Colonic mucosa (tissue), 4 donors: ENCODE results near the gene MT1E. TPM values are rescaled to one million over a fixed set of nuclear protein-coding genes. Genes with fewer than 3 reads are reported as not detected.

Experiments used
- DNase-seq: peaks from one replicate; pipeline ENCODE4 v3.0.0-alpha.2; 2020
- H3K27ac ChIP-seq: fragments of 200-600 bp; one replicate; pipeline ENCODE4 v1.8.0; 2021
- H3K27me3 ChIP-seq: fragments of 200-600 bp; one replicate; pipeline ENCODE4 v1.8.0; 2021
- H3K36me3 ChIP-seq: fragments of 200-600 bp; one replicate; pipeline ENCODE4 v1.8.0; 2021
- H3K4me1 ChIP-seq: fragments of 200-600 bp; one replicate; pipeline ENCODE4 v1.8.0; 2021; ENCODE audit warnings: mild to moderate bottlenecking
- H3K4me3 ChIP-seq: fragments of 200-600 bp; one replicate; pipeline ENCODE4 v1.8.0; 2021
- H3K9ac ChIP-seq, 2 donors: one replicate each; pipeline ENCODE4 v1.7.0; 2013; ENCODE audit warnings: control low read depth in 2 of 2, low read depth in 2 of 2, low read length in 2 of 2
- H3K9me3 ChIP-seq: fragments of 200-600 bp; one replicate; pipeline ENCODE4 v1.8.0; 2021
- CTCF ChIP-seq: fragments of 200-600 bp; IDR thresholded peaks from one replicate; pipeline ENCODE4 v1.8.0; 2022; ENCODE audit warnings: antibody characterized with exemption, mild to moderate bottlenecking
- intact Hi-C: fragments of 100-400 bp; cut with DNase I; formaldehyde crosslinking; loops from one replicate; pipeline ENCODE4 v1.14.1; 2022
- total RNA-seq, 2 donors: library from RNA; stranded (reverse); fragmentation: NEBNext Ultra II Directional in 1 of 2; extraction: Animal tissue kit (Norgen Biotek cat#: 25700) in 1 of 2; gene quantifications; one replicate each; pipeline ENCODE4 v1.2.1, GENCODE V29; 2021
- donor health status: healthy.
- donor health status: DM: no; HTN: no; CAD: no.
- donor health status: DM: no; HTN: no; CAD: no.

MT1E gene
- total RNA-seq, 2 donors from 2014 or later = 251 to 359 TPM

GRCh38 chr16:56645311-56645710 is 19.7 kb downstream of the MT1E start:
- Histone ChIP-seq H3K9ac (no peak overlapping the region), H3K4me3 (no peak overlapping the region), H3K27ac (no peak overlapping the region), H3K36me3 (no peaks in the 10 kb centered on the region), H3K4me1 (no peaks in the 10 kb centered on the region), H3K27me3 (no peaks in the 10 kb centered on the region), H3K9me3 (no peaks in the 10 kb centered on the region)
- no peak for TF ChIP-seq CTCF
- intact Hi-C loops = no loop called here
- no peak for DNase-seq

GRCh38 chr16:56645838-56646237 is 20.3 kb downstream of the MT1E start:
- Histone ChIP-seq H3K9me3 (no peaks in the 10 kb centered on the region), H3K9ac (no peak overlapping the region), H3K4me3 (no peak overlapping the region), H3K4me1 (no peaks in the 10 kb centered on the region), H3K36me3 (no peaks in the 10 kb centered on the region), H3K27me3 (no peaks in the 10 kb centered on the region), H3K27ac (no peak overlapping the region)
- intact Hi-C loops = no loop called here
- TF ChIP-seq CTCF = no peak
- no peak for DNase-seq

GRCh38 chr16:56647641-56648431 is 22.3 kb downstream of the MT1E start:
- peak overlapping the region in 1 of 2 donors; percentile 28 for H3K9ac ChIP-seq
- H3K27me3 ChIP-seq = no peaks in the 10 kb centered on the region
- intact Hi-C loops = no loop called here
- no peaks in the 10 kb centered on the region for H3K4me1 ChIP-seq
- H3K9me3 ChIP-seq = no peaks in the 10 kb centered on the region
- no peaks in the 10 kb centered on the region for H3K36me3 ChIP-seq
- no peak for TF ChIP-seq CTCF
- no peak overlapping the region for H3K27ac ChIP-seq
- no peak overlapping the region for H3K4me3 ChIP-seq
- peak; percentile 77 for DNase-seq

- Histone ChIP-seq H3K27ac (no peak overlapping the region), H3K36me3 (no peaks in the 10 kb centered on the region), H3K4me3 (no peak overlapping the region), H3K9me3 (no peaks in the 10 kb centered on the region), H3K27me3 (no peaks in the 10 kb centered on the region), H3K4me1 (no peaks in the 10 kb centered on the region), H3K9ac (no peak overlapping the region)
- no peak for DNase-seq
- TF ChIP-seq CTCF = no peak
- intact Hi-C loops = no loop called here
Measured at GRCh38 chr16:56649271-56649670, 23.7 kb downstream of the MT1E start.

GRCh38 chr16:56649820-56650219 is 24.2 kb downstream of the MT1E start:
- Histone ChIP-seq H3K27ac (no peak overlapping the region), H3K9ac (no peak overlapping the region), H3K27me3 (no peaks in the 10 kb centered on the region), H3K4me3 (no peak overlapping the region), H3K36me3 (no peaks in the 10 kb centered on the region), H3K9me3 (no peaks in the 10 kb centered on the region), H3K4me1 (no peaks in the 10 kb centered on the region)
- no peak for TF ChIP-seq CTCF
- intact Hi-C loops = no loop called here
- no peak for DNase-seq
